NCI-H1436 treated with DMSO at 0.1 percent for 48 hours (cell line): ENCODE measurements around the gene FOXO6.
A peak's percentile ranks its signal among the peaks of the same experiment; 100 is the strongest.

Experiments
- DNase-seq: peaks from one replicate; lab custom pipeline; 2025; lab: John Stamatoyannopoulos, UW

FOXO6 gene

GRCh38 chr1:41404308-41404761 lies 43.1 kb downstream of the FOXO6 start:
- DNase-seq, result peak; percentile 67

- no peak for DNase-seq
Measured at GRCh38 chr1:41407664-41408252, 46.5 kb downstream of the FOXO6 start.

- DNase-seq, result no peak
Measured at GRCh38 chr1:41408691-41409090, 47.5 kb downstream of the FOXO6 start.

- no peak for DNase-seq
Measured at GRCh38 chr1:41409825-41410224, 48.6 kb downstream of the FOXO6 start.

- DNase-seq, result no peak
Measured at GRCh38 chr1:41410462-41410861, 49.2 kb downstream of the FOXO6 start.

- no peak for DNase-seq
Measured at GRCh38 chr1:41411229-41411628, 50.0 kb downstream of the FOXO6 start.

- DNase-seq, result no peak
Measured at GRCh38 chr1:41412748-41413147, 51.5 kb downstream of the FOXO6 start.

GRCh38 chr1:41413748-41414281 lies 52.6 kb downstream of the FOXO6 start:
- DNase-seq, result no peak

- DNase-seq, result no peak
Measured at GRCh38 chr1:41414296-41414695, 53.1 kb downstream of the FOXO6 start.

GRCh38 chr1:41414716-41415306 lies 53.6 kb downstream of the FOXO6 start:
- DNase-seq, result no peak

- no peak for DNase-seq
Measured at GRCh38 chr1:41416081-41416480, 54.8 kb downstream of the FOXO6 start.

GRCh38 chr1:41416552-41417334 lies 55.5 kb downstream of the FOXO6 start:
- no peak for DNase-seq

- no peak for DNase-seq
Measured at GRCh38 chr1:41417335-41417682, 56.1 kb downstream of the FOXO6 start.

GRCh38 chr1:41417746-41418145 lies 56.5 kb downstream of the FOXO6 start:
- no peak for DNase-seq

GRCh38 chr1:41418857-41419583 lies 57.8 kb downstream of the FOXO6 start:
- DNase-seq, result no peak

GRCh38 chr1:41419584-41420295 lies 58.5 kb downstream of the FOXO6 start:
- DNase-seq, result no peak

- no peak for DNase-seq
Measured at GRCh38 chr1:41420351-41420750, 59.1 kb downstream of the FOXO6 start.

GRCh38 chr1:41420860-41421259 lies 59.6 kb downstream of the FOXO6 start:
- no peak for DNase-seq

GRCh38 chr1:41422306-41422705 lies 61.1 kb downstream of the FOXO6 start:
- DNase-seq, result no peak

GRCh38 chr1:41423511-41424191 lies 62.4 kb downstream of the FOXO6 start:
- DNase-seq, result no peak

GRCh38 chr1:41424581-41425118 lies 63.4 kb downstream of the FOXO6 start:
- no peak for DNase-seq
